ENCODE results near the gene E2F6.

The E2F6 gene

DNA sequence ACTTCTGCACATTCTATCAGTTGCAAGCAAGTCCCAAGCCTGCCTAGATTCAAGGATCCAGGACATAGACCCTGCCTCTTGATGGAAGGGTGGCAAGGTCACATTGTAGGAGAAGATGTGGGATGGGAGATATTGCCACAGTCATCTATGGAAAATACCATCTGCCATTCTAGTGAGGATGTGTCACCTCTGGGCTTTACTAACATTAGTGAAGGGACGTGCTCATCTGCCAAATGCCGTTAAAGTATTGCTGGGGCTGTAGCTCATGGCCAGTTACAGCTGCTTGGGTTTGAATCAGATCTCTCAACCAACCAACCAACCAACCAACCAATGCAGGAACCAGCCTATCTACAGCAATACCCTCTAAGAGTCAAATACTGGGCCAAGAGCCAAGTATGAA lies 49.0 kb downstream of the E2F6 start:
- POLR2A ChIA-PET (ENCODE audit: low non-redundant PET) = interaction anchor here (0.6 kb wide), 1 partner anchor 54 kb away, joined by 3 read pairs; no protein-coding TSS in a partner anchor

DNA sequence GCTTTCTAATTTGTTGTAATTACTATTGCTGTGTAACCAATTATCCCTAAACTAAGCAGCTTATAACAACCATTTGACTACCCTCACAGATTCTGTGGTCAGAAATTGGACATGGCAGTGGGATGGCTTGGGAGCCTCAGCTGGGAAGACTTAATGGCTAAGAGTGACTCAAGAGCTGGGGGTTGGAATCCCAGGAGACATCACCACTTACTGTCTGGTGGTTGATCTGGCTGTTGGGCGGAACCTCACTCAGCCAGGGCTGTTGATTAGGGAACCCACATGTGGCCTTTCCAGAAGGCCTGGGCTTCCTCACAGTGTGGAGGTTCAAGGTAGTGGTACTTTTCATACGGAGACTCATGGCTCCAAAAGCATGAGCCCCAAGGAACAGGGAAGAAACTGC lies 49.8 kb downstream of the E2F6 start:
- H3K27ac ChIP-seq = no peak overlapping the region
- no peak for DNase-seq (ENCODE audit: low spot score)
- ChIA-PET POLR2A (ENCODE audit: low non-redundant PET) (no interaction called here), CTCF (interaction anchor here (0.6 kb wide), 1 partner anchor 284 kb away, joined by 3 read pairs; no protein-coding TSS in a partner anchor)
- TF ChIP-seq, protein P1, sequence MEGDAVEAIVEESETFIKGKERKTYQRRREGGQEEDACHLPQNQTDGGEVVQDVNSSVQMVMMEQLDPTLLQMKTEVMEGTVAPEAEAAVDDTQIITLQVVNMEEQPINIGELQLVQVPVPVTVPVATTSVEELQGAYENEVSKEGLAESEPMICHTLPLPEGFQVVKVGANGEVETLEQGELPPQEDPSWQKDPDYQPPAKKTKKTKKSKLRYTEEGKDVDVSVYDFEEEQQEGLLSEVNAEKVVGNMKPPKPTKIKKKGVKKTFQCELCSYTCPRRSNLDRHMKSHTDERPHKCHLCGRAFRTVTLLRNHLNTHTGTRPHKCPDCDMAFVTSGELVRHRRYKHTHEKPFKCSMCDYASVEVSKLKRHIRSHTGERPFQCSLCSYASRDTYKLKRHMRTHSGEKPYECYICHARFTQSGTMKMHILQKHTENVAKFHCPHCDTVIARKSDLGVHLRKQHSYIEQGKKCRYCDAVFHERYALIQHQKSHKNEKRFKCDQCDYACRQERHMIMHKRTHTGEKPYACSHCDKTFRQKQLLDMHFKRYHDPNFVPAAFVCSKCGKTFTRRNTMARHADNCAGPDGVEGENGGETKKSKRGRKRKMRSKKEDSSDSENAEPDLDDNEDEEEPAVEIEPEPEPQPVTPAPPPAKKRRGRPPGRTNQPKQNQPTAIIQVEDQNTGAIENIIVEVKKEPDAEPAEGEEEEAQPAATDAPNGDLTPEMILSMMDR (conservative IDR thresholded peaks at IDR 0.05; ENCODE audit: low read depth) = no peak

More for the DNA sequence above, 49.0 kb downstream of the E2F6 start:
- no peak overlapping the region for H3K27ac ChIP-seq
- CTCF ChIA-PET = interaction anchor here (1.6 kb wide), 1 partner anchor 30 kb away, joined by 10 read pairs; no protein-coding TSS in a partner anchor
- TF ChIP-seq, protein P1 (conservative IDR thresholded peaks at IDR 0.05; ENCODE audit: low read depth) = no peak
- no peak for DNase-seq (ENCODE audit: low spot score)

DNA sequence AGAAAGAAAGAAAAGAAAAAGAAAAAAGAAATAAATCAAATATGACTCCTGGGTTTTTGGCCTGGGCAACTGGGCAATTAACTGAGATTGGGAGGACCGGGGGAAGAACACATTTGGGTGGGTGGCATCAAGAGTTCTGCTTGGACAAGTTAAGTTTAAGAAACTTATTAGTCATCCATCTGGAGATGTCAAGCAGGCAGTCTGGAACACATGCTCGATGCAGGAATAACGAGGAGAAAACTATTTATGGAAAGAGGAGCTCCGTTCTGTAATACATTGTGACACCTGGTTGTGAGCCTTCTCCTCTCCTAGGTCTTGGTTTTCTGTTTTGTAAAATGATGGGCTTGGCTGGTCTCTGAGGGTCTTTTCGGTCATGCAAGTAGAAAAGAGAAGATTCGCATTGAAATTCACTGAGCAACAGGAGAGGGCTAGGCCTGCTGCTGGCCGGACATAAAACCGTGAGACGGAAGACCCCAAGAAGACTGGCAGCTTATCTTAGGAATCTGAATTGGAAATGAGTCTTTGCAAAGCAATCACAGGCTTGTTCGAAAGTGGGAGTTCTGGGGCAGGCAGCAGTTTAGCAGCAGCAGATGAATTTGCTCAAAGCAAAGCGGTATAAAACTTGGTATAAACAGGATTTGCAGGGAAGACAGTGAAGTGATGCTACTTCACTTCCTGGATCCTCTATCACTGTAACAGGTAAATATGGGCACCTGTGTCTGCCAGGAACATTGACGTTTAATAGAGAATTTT lies 51.4 kb downstream of the E2F6 start:
- no peak overlapping the region for H3K27ac ChIP-seq
- DNase-seq (ENCODE audit: low spot score) = no peak
- TF ChIP-seq, protein P1 (conservative IDR thresholded peaks at IDR 0.05; ENCODE audit: low read depth) = no peak
- ChIA-PET CTCF (no interaction called here), POLR2A (ENCODE audit: low non-redundant PET) (no interaction called here)

DNA sequence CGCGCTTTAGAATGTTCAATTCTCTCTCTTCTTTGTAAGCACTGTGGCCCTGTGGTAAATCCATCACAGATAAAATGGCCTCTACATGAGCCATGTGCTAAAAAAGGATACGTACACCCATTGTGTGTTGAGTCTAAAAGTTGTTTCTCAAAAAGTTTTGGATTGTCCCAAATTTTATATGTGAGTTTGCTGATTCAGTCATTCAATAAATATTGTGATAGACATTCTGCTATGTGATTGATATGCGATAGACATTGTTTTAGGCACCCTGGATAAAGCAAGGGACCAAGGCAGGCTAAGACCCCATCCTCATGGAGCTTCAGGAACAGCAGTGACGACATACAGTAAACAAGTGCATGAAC lies 53.5 kb downstream of the E2F6 start:
- ChIA-PET CTCF (interaction anchor here (0.6 to 2.8 kb wide), 7 partner anchors 9 to 282 kb away, joined by 3 to 14 read pairs (median 7); a partner anchor contains a TSS), POLR2A (ENCODE audit: low non-redundant PET) (no interaction called here)
- TF ChIP-seq, protein P1 (conservative IDR thresholded peaks at IDR 0.05; ENCODE audit: low read depth) = no peak
- no peak overlapping the region for H3K27ac ChIP-seq
- no peak for DNase-seq (ENCODE audit: low spot score)

DNA sequence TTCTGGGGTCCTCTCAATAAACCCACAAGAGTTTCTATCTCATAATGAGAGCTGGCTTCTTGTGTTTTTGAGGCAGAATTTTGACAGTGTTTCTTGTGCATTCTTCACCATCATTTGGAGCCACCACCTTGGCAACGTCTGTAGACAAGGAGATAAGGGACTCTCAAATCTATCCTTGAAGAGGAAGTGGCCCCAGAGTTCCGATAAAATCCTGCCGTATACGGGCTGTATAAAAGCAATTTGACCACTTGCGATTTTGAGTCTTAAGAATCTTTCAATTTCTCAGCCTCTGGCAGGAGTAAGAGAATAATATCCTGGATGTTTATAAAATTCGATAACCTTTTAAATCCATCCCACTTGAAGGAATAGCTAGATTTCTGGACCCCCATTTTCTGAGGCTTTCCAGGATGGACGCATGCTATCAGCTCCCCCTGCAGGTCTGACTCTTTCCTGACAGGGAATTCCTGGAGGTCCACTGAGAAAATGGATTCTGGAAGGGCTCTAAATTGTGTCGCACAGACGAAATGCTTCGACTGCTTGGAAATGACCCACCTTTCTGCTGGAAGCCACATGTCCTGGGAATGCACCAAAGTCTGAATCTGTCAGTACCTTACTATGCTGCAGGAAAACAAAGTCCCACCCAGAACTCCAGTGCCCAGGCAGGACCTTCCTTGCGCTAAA lies 54.1 kb downstream of the E2F6 start:
- no peak overlapping the region for H3K27ac ChIP-seq
- TF ChIP-seq, protein P1 (conservative IDR thresholded peaks at IDR 0.05; ENCODE audit: low read depth) = peak; percentile 76
- peak; percentile 43 for DNase-seq (ENCODE audit: low spot score)
- ChIA-PET POLR2A (ENCODE audit: low non-redundant PET) (no interaction called here), CTCF (interaction anchor here (0.5 to 2.8 kb wide), 16 partner anchors 9 to 1039 kb away, joined by 3 to 14 read pairs (median 4); a partner anchor contains a TSS)

DNA sequence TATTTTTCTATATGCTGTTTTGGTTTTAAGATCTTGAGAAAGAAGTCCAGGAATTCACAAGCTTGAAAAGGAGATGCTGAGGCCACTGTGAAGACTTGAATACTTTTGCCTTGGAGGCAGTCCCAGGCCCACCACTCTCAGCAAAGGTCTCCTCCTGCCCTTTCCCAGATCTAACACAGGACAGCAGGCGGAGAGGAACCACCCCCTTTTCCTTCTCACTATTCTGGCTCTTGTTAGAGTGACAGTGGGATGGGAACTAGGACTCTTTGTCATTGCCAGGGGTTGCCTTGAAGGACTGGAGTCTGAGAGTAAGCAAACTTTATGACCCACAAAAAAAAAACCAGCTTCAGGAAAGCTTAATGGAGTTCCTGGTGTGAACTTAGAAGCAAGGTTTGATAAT lies 54.7 kb downstream of the E2F6 start:
- H3K27ac ChIP-seq = no peak overlapping the region
- DNase-seq (ENCODE audit: low spot score) = no peak
- TF ChIP-seq, protein P1 (conservative IDR thresholded peaks at IDR 0.05; ENCODE audit: low read depth) = no peak
- ChIA-PET POLR2A (ENCODE audit: low non-redundant PET) (no interaction called here), CTCF (interaction anchor here (0.5 to 2.8 kb wide), 12 partner anchors 8 to 340 kb away, joined by 3 to 14 read pairs (median 6); a partner anchor contains a TSS)
